WTC11 (cell line): Measurements from ENCODE around the gene NRXN2.

ENCODE experiments used
- CTCF ChIP-seq: fragments of 200-600 bp; IDR thresholded peaks from 2 replicates; pipeline ENCODE4 v1.8.0; 2022; ENCODE audit warnings: antibody characterized with exemption
- FOXP1 ChIP-seq: sonication (generic); formaldehyde crosslinking; IDR thresholded peaks from 2 replicates; pipeline ENCODE4 v1.8.0; 2022; ENCODE audit warnings: missing genetic modification reagents, mild to moderate bottlenecking, moderate library complexity, borderline replicate concordance
- IRF1 ChIP-seq: sonication (generic); formaldehyde crosslinking; IDR thresholded peaks from 2 replicates; pipeline ENCODE4 v1.8.0; 2023; ENCODE audit warnings: missing genetic modification reagents
- MAX ChIP-seq: sonication (generic); formaldehyde crosslinking; IDR thresholded peaks from 2 replicates; pipeline ENCODE4 v1.8.0; 2022; ENCODE audit warnings: mild to moderate bottlenecking, missing genetic modification reagents
- NFYB ChIP-seq: sonication (generic); formaldehyde crosslinking; conservative IDR thresholded peaks from 2 replicates; pipeline ENCODE4 v1.8.0; 2022; ENCODE audit warnings: low read depth, missing genetic modification reagents
- NR2C2 ChIP-seq: sonication (generic); formaldehyde crosslinking; IDR thresholded peaks from 2 replicates; pipeline ENCODE4 v1.8.0; 2022; ENCODE audit warnings: mild to moderate bottlenecking, missing genetic modification reagents
- PRDM15 ChIP-seq: sonication (generic); formaldehyde crosslinking; IDR thresholded peaks from 2 replicates; pipeline ENCODE4 v1.8.0; 2022; ENCODE audit warnings: missing genetic modification reagents
- ZNF396 ChIP-seq: fragments of 250-450 bp; sonication (Bioruptor Pico); IDR thresholded peaks from 2 replicates; pipeline ENCODE4 v1.8.0; 2021; ENCODE audit warnings: mild to moderate bottlenecking, moderate library complexity, borderline replicate concordance
- ZNF425 ChIP-seq: fragments of 250-450 bp; sonication (Bioruptor Pico); conservative IDR thresholded peaks from 2 replicates; pipeline ENCODE4 v1.9.0; 2021; ENCODE audit warnings: mild to moderate bottlenecking

GRCh38 chr11:64581057-64581523 lies 141.9 kb downstream of the NRXN2 start:
- TF ChIP-seq CTCF (no peak), IRF1 (CRISPR knock-in tag) (no peak), MAX (CRISPR knock-in tag) (no peak), ZNF425 (CRISPR knock-in tag) (no peak), NR2C2 (CRISPR knock-in tag) (no peak), FOXP1 (CRISPR knock-in tag) (no peak), NFYB (no peak), PRDM15 (no peak), ZNF396 (no peak)
